Activated CD8-positive, alpha-beta memory T cell treated with anti-CD3 and anti-CD28 coated beads, Interleukin-2, amount 50 U/mL, for 48 hours (primary cell): Measurements from ENCODE around the gene ALDH1L1.

Experiments
- DNase-seq: peaks from one replicate; pipeline ENCODE4 v3.0.0-alpha.2; 2020

The ALDH1L1 gene

DNA sequence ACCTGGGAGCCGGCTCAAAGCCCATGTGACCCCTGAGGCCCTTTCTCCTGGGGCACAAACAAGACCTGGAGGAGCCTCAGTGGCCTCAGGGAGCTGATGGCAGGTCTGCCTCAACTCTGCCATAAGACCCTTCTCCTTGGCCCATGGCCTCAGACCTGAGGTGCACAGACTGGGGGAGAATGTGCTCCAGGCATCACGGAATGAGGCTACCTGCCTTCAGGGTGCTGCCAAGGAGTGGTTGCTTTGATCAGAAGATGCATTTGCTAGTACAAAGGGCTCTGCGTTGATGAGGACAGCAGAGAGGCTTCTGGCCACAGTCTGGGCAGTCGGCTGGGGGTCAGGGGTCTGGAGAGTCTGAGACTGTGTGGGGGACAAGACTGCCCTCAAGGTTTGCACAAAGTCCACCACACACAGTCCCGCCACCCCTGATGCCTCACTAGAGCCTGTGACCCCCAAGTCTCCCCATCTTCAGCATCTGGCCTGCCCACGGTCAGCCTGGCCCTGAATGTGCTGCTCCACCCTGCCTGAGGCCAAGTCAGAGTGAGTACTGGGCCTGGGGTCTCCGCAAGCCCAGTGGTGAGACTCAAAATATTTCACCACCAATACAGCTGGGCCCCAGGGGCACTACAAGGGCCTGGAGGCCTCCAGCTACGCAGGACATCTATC, 26.6 kb downstream of the ALDH1L1 start:
- no peak for DNase-seq

DNA sequence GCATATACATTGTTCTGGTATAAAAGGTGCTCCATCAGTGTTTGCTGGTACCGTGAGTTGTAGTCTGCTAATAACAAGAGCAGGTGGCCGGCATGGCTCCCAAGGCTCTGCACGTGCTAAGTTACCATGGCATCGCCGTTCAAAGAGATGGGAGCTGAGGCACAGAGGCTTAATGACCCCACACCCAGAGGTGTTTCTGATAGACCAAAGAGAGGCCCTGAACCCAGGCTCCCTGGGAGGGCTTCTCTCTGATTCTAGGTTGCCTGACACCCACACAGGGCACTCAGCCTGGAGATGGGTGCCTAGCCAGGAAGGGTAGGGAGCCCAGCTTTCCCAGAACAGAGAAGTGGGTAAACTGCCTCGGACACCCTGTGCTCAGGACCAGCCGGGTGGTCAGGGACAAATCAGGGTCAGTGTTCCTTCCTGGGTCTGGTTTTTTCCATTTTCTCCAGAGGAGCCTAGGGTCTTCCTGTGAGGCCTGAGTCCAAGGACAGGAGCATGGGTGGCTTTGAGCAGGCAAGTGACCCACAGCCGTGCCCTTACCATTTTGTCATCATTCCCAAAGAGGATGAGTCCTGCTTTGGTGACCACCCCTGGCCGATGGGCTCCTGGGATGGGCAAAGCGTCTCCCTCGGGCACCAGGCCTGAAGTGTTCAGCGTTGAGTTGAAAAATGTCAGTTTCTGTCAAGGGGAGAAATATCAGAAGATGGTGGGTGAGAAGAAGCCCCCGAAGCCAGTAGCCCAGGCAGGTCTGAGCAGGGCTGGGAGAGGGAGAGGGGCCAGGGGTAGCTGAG, 27.3 kb downstream of the ALDH1L1 start:
- peak; percentile 13 for DNase-seq

DNA sequence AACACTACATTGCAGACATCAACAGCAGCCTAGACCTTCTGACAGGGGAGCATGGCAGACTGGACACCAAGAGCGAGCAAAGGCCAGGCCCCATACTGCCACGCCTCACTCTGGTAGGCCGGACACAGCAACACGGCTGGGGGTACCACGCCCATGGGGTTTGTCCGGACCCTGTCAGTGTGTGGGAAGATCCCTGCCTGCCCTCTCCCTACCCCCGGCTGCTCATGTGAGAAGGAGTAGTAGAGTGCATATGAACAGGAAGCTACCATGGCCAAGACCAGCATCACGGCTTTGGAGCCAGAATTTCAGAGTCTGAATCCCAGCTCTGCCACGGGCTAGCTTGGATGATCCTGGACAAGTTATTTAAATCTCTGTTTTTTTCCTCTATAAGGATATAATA, 27.9 kb downstream of the ALDH1L1 start:
- peak; percentile 34 for DNase-seq

DNA sequence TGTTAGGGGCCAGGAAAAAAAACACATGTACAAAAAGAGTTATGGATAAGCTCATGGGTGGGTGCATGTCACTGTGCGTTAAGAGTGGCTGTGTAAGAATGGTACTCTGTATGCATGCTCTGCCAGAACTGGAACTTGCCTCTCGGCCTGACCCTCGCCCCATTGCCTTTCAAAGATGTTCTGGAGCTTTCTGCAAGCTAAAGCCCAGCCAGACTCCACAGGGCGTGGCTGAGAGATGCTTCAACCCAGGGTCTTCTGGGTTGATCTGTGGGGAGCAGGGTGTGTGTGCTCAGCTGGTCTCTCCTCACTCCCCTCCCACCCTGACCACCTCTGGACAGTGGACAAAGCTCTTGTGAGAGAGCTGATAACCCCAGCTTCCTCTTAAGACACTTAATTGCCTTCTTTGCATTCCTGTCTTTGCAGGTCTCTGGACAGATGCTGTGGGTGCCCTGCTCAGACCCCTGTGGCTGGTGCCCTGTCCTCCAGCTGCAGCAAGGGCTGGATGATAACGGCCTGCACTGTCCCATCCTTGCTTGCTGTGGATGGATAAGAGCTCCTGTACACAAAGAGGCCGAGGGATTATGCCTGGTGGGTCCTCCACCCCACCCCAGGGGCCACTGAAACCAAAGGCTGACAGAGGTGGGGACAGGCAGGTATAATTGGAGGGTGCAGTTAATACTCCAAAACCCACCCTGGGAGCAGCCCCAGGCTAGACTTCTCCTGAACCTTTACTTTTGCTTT, 28.7 kb downstream of the ALDH1L1 start:
- peak; percentile 25 for DNase-seq

DNA sequence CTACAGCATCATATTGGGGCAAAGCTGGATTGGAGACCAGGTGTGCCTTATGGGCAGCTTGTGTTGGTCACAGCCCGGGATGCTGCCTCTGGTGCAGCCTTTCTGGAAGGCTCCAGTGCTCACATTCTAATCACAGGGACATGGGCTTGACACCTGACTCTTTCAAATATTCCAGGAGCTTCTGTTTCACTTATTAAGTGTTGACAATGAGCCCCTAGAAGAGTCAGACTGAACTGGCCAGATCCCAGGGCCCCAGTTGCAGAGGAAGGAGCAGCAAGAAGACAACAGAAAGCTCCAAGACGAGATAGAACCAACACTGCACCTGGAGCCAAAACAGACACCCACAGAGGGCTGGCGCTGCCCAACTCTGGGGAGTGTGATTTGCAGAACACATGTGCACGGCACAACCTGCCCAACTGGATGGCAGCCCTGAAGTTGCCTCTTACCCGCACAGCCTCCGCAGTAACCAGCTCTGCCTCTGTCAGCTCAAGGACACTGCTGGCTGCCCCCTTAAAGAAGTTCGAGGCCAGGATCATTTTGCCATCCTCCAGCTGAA, 30.3 kb downstream of the ALDH1L1 start:
- DNase-seq, result peak; percentile 26

DNA sequence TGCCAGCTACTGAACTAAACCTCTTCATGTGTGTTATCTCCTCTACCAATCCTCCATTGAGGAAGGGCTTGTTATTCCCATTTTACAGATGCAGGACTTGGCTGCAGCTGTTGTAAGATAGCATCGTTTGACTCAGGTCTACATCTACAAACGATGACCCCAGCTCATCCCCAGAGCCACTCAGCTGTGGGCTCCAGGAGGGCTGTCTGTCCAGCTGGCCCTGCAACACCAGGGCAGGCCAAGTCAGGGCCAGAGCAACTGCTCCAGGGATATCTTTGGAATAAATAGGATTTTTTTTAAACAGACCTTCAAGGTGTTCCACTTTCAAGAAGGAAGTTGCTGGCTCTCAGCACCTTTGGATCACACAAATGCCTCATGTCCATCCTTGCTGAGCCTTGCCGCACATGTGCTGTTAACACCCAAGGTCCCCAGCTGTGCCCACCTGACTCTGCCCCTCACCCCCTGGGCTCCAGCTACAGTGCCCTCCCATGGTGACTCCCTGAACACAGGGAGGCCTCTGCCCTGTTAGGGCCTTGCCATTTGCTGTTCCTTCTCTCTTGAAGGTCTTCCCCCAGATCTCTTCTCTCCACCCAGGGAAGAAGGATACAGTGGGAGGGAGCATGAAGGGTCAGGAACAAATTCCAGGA, 31.0 kb downstream of the ALDH1L1 start:
- peak; percentile 30 for DNase-seq

DNA sequence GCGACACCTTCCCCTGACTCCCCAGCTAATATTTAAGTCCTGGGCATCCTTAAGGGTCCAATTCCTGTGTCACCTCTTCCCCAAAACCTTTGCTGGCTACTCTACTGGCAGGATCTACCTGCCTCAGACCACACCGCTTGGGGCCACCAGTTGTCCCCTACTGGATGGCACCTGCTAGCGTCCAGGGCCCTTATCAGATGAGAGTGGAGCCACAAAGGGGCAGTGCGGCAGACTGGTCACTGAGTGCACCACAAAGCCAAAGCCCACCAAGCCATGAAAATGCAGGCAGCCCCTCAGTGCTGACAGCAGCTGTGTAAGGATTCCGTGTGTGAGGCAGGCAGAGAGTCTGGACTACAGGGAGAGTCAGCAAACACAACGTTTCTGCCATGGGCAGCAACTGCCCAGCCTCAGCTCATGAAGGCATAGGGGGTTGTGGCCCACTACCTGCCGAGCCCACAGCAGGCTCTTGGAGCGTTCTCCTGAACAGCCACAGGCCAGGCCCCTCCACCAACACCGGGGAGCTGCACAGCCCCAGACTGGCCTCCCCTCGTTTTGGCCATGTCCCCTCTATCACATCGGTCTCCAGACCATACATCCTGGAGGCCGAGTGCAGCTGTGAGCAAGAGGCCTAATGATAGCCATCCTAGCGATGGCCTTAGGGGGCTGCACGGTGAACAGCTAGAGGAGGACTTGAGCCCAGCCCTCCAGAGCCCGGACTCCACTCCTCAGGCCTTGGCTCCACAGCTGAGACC, 32.3 kb downstream of the ALDH1L1 start:
- DNase-seq, result peak; percentile 34

DNA sequence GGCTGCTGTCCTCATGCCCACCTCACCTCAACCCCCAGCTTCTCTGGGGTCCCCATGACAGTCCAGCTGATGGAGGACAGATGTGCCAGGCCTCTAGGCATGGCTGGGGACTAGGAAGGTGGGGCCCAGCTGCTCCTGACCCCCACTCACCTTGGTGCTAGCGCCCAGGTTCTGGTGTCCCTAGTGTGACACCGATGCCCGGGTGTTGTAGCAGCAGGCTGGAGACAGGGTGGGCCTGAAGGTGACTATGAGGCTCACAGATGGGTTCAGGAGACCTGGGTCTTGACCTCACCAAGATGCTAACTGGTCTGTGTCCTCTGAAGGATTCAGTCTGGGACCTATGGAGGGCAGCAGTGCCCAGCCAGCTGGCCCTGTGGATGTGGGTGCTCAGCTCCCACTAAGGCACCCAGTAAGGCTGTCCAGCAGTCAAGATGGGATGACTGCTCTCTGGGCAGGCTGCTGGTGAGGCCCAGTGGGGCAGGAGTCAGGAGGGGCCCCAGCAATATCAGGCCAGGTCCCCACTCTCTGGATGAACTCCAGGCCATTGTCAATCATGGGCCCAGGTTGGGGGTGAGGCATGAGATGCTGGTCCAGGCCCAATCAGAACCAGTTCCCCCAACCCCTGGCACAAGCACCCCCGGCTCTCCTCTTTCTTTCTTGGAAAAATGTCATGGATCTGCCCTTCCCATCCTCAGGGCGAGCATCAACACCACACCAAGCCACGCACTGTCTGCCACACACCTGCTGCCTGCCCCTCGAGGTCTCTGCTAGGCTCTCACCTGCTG, 33.0 kb downstream of the ALDH1L1 start:
- DNase-seq, result peak; percentile 22

DNA sequence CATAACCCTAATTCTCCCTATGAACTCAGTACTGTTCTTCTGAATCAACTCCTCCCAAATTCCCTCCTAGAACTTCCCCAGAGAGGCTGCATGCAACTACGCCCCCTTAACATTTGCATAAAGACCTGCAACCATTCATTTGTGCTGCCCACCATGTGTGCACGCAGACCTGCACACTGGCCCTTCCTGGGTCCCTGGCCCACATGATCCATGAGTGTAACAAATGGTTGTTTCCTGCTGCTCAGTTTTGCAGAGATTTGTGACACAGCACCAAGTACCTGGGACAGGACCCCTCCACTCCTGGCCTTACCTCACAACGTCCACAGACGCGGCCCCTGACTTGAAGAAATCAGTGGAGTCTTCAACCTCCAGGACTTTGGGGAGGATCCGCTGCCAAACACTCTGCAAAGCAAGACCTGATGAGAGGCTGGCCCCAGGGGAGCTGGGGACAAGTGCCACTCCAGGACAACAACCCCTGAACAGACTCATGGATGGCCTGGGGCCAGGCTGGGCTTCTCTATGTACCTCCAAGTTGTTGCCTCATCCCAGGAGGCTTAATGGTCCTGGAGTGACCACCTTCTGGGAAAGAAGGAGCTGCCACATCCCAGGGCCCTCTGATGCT, 33.8 kb downstream of the ALDH1L1 start:
- DNase-seq, result peak; percentile 25

DNA sequence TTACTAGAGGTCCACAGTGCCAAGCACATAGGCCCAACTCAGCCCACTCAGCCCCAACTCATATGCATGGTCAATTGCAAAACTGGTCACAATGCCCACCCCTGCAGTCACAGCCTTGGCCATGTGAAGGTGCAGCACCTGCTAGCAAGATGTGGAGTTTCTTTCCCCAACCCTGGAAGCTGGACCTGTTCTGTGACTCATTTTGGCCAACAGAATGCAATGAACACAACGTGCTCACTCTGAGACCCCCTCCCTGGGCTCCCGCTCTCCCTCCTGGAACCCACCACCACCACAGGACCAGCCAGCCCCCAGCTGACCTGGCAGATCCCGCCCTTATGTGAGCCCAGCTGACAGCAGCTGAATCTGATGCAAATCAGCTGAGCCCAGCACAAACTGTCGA, 34.4 kb downstream of the ALDH1L1 start:
- DNase-seq, result no peak

DNA sequence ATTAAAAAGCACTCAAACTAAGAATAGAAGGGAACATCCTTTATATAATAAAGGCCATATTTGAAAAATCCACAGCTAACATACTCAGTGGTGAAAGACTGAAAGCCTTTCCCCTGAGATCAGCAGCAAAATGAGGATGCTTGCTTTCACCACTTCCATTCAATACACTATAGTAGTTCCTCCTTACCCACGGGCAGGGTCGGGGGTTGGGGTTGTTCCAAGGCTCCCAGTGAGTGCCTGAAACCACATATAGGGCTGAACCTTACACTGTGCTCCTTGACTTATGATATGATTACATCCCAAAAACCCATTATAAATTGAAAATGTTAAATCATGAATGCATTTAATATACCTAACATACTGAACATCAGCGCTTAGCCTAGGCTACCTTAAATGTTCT, 37.7 kb downstream of the ALDH1L1 start:
- no peak for DNase-seq

DNA sequence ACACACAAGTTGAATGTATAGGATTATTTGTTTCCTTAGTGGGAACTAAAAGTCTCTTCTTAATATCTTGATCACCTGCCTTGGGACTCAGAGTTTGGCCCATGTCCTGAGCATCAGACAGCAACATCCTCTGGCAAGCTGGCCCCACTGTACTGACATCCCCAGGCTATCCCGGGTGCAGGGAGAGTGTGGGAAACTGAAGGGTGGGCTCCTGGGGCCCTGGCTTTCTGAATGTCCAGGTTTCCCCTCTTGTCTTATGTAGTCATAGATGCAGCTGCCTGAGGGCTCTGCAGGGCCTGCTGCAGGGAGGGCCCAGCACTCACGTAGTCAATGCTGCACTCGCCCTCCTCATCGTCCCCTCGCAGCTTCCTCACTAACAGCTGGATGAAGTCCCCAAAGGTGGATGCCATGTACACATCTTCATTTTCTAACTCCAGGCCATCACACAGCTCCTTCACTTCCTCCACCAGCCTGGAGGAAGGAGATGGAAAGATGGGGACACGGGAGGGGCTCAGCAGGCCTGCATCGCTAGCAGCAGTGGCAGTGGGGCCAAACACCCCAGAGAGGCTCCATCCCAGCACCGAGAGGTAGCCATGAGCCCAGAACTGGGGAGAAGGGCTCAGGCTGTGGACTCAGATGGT, 42.8 kb downstream of the ALDH1L1 start:
- DNase-seq, result peak; percentile 17

DNA sequence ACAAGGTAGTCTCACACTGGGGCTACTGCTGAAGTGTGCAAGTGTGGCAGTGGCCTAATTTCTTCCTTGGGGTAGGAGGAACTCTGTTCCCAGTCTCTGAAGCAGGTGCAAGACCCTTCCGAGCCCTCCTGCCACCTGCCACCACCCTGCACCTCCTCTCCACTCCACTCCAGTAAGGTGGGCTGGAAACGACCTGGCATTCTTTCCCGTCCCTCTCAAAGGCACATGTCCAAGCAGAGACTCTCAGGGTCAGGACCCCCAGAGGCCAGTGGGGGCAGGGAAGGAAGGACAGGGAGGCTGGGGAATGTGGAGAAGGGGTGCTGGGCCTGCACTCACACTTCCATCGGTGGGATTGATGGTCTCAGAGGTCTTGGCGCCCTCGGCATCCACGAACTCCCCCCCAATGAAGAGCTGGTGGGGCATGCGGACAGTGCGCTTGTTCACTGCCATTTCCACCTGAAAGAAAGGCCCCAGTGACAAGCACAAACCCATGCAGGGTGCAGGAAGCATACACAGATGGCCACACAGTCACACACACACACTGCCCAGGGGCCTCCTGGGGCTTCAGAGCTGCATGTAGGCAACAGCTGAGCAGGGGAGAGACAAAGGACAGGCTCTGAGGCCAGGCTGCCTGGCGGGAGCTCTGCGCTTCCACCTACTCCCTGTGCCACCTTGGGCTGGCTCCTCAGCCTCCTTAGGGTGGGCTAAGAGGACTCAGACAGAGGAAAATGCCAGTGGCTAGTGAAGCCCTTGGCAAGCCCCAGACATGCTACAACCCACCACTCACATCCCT, 43.8 kb downstream of the ALDH1L1 start:
- peak; percentile 38 for DNase-seq

DNA sequence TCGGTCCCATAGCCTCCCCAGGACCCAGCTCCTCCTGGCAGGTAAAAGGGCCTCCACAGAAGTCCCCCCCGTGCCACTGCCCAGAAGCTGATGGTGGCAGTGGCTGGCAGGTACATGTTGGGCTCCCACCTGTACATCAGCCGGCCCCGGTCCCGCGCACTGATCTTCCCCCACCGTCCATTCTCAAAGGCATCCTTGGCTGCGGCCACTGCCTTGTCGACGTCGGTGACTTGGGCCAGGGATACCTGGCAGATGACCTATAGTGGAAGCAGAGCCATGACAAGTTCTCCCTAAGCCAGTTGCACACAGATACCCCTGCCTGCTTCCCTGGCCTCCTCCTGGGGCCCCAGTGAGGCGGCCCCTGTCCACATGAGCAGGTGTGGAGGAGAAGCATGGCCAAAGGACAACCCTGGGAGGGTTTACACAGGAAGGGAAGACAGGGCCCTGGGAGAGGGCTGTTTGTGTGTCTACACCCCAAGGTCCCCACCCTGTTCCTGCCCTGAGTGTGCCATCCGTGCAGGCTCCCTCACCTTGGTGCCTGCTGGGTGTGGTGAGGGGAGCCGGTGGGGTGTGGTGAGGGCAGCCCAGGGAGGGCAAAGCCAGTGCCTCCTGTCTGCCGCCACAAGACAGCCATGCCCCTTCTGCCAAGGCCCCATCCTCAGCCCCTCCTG, 44.8 kb downstream of the ALDH1L1 start:
- peak; percentile 37 for DNase-seq

DNA sequence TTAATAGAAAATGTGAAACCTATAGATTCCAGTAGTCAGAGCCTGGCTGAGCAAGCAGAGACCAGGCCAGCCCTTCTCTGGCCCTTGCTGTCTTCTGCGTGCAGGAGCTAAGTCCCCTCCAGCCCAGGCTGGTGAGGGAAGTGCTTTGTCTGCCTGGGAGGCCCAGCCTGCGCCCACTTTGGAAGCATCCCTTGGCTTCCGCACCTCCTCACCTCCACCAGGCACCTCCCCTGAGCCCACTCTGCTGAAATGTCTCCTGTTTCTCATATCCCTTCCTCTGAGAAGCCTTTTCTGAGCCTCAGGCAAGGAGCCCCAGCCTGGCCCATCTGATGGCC, 45.3 kb downstream of the ALDH1L1 start:
- DNase-seq, result peak; percentile 47

DNA sequence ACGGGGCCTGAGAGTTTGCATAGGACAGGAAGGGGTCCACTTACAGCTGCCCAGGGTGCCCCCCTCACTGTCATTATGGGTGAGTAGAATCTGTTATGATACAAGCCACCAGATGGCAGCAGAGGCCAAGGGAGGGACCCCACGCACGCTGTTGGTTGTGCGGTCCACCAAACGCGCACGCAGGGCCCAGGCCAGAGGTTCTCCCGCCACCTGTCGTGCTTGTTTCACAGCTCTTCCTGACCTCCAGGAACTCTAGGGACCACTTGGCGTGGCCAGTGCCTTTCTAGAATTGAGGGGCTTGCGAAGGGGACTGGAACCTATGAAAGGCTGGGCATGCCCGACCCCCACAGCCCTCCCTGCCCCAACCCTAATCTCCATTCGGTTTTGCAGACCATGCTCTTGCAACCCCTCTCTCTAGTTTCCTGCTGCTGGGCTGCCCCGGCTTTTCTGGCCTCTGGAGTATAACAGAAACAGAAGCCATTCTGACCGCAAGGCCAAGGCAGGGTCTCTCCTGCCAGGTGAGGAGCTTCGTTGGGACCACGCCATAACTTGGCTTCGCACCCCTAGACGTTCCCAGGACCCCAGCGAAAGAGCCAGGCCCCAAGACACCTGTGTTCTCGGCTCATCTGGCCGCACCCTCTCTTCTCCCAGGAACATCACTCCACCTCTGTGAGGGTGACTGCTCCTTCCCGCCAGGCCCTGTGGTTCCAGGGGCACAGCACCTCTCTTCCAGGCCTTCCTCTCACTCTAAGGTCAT, 46.0 kb downstream of the ALDH1L1 start:
- DNase-seq, result peak; percentile 77

DNA sequence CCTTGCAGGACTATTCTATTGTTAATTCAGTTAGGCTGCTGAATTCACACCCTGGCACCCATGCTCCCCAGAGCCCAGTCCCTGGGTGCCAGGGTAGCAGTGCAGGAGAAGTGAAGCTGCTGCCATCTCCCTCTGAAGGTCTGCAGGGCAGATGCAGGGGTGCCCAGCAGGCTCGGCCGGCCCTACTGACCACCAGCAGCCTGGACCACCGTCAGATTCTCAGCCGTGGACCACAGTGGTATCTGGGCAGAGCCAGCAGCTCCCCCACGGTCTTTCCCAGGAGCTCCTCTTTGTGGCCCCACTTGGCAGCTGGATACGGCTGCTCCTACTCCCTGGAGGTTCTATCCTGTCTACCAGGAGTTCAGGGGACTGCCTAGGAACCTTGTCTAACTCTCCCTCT, 46.8 kb downstream of the ALDH1L1 start:
- peak; percentile 39 for DNase-seq
